GM21390 (cell line): ENCODE data around the gene MCU.
"Not testable (repeated sequence)": the region's sequence is repeated elsewhere in the genome, so short reads cannot be mapped to it uniquely, and the experiment has no call there.

ENCODE experiments used
- ATAC-seq: cut with Tn5 transposase; IDR thresholded peaks from one replicate; pipeline ENCODE4 v1.9.1; 2021; ENCODE audit not compliant: unreplicated experiment

The MCU gene

DNA sequence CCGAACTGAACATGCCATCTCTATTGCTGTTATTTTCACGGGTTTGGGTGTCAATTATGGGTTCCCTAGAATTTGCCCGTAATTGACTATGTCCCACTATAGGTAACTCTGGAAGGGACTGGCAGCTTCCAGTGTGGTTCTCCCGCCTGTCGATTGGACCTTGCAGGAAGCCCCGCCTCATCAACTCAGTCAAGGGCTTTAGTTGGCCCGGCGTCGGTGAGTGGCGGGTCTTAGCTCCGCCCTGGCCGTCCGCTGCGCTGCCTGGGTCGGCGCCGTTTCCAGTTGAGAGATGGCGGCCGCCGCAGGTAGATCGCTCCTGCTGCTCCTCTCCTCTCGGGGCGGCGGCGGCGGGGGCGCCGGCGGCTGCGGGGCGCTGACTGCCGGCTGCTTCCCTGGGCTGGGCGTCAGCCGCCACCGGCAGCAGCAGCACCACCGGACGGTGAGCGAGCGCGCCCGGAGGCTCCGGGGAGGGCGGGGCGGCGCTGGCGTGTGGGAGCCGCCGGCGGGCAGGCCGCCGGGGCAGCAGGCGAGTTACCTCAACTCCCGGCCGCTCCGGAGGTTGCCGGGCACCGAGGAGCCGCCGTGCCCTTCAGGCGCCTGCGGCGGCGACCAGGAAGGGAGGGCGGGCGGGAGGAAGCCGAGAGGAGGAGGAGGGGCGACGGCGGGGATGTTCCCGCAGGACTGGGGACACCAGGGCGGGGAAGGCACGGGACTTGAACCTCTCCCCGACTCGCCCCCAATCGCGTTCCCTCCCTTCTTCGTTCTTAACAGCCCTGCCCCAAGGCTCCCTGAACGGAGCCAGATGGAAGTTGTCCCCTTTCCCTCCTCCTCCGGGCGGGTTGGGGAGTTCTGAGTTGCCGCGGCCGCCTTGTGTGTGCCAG is at the start of gene MCU:
TSS of gene MCU (plus strand) at position 281 of the 881 bp plus-strand sequence. CDS start at position 290, 9 bp downstream.
- ATAC-seq, result peak; percentile 84

- ATAC-seq, result no peak
These were observed 49.6 kb upstream of the MCU start for GRCh38 chr10:72642318-72642717.

DNA sequence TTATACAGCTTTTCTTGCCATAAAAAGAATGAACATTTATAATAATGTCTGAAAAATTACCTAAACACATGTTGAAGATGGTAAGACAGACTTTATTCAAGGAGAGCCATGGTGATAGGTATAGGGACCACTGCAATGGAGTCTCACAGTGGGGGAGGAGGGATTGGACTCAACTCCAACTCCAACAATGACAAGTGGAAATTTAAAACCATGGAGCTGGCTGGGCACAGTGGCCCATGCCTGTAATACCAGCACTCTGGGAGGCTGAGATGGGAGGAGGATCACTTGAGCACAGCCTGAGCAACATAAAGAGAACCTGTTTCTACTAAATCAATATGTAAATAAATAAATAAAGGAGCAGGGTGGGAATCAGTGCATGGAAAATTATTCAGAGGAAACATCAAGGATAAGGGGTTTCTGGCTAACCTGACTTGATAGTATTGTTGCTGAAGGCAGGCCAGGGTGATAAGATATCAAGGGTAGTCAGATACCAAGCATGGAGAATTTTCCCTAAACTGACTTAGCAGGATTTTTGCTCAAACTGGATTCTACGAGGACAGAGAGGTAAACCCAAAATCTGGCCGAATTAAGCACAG is 46.6 kb upstream of the MCU start:
- ATAC-seq, result no peak

DNA sequence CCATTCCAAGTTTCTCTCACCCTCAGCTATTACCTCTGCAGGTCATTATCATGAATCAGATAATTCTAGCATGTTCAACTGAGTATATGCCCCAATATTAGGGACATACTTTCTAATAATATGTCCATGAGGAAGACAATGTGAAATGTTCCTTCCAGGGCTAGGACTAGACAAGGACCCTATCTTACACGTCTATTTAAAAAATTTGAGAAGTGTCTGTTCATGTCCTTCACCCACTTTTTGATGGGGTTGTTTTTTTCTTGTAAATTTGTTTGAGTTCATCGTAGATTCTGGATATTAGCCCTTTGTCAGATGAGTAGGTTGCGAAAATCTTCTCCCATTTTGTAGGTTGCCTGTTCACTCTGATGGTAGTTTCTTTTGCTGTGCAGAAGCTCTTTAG is 45.0 kb upstream of the MCU start:
- ATAC-seq, result not testable (repeated sequence)

GRCh38 chr10:72648301-72648700 is 43.6 kb upstream of the MCU start:
- no peak for ATAC-seq

DNA sequence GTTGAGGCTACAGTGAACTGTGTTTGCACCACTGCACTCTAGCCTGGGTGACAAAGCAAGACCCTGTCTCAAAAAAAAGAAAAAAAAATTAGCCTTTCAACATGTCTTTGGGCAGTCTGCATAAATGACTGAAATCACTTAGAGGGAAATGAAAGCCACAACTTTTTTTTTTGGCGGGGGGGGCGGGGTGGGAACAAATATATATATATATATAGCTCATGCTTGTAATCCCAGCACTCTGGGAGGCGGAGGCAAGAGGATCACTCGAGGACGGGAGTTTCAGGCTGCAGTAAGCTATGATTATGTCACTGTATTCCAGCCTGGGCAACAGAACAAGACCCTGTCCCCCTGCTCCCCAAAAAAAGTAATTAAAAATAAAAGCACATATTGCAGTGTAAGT is 42.7 kb upstream of the MCU start:
- no peak for ATAC-seq

GRCh38 chr10:72653383-72654096 is 38.4 kb upstream of the MCU start:
- ATAC-seq, result no peak

DNA sequence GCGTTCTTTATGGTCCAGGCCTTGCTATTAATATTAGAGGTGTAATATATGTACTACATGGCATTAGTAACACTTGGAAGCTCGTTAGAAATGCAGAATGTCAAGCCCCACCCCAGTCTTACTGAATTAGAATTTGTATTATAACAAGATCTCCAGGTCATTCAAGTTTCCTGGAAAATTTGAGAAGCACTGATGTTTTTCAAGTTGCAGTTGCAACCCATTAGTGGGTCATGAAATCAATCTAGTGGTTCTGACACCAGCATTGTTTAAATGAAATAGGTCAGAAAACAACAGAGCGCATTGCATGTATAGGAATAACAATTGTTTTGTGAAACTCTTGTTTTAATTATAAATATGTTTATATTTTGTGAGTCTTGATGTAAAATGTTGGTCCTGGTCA is 37.2 kb upstream of the MCU start:
- no peak for ATAC-seq

DNA sequence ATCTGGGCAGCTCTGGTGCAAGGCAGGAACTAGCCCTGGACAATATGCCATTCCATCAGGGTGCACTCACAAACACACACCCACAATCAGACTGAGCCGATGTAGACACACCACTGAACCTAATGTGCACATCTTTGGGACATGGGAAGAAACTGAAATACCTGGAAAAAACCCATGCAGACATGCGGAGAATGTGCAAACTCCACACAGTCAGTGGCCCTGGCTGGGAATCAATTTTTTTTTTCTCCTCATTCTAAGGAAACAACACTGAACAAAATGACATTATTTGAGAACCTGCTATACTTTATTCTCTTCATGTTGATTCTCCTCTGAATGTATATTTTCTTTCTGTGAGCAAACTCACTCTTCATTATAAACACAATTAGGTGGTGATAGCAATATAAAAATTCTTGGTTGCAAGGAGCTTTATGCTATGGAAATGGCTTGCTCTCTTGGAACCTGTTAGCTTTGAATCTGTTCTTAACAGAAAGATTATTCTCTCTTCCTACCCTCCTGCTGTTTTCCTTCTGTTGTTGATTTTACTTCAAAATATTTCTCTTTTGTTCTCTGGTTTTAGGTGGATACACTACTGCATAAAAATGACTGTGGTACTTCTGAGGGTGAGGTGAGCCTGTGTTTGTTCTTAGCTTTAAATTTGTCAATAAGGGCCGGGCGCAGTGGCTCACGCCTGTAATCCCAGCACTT is 33.1 kb upstream of the MCU start:
- no peak for ATAC-seq

GRCh38 chr10:72659694-72660093 is 32.2 kb upstream of the MCU start:
- ATAC-seq, result no peak

DNA sequence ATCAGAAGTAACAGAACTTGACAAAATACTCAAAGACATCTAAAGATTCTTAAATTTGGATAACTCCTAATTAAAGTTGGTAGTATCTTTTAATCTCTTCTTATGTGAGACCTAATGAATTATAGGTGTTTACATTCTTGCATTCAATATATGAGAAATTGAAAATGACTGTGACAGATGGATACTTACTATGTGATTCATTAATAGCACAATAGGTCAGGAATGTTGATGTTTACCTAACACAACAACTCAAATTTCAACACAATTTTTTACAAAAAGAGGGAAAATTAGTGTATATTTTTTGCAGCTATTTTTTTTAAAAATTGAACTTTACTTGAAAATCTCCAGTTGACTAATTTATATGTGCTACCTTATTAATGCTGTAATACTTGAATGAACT is 31.7 kb upstream of the MCU start:
- no peak for ATAC-seq

- no peak for ATAC-seq
These were observed 30.5 kb upstream of the MCU start for GRCh38 chr10:72661431-72661830.

- ATAC-seq, result no peak
These were observed 28.0 kb upstream of the MCU start for GRCh38 chr10:72663971-72664370.

DNA sequence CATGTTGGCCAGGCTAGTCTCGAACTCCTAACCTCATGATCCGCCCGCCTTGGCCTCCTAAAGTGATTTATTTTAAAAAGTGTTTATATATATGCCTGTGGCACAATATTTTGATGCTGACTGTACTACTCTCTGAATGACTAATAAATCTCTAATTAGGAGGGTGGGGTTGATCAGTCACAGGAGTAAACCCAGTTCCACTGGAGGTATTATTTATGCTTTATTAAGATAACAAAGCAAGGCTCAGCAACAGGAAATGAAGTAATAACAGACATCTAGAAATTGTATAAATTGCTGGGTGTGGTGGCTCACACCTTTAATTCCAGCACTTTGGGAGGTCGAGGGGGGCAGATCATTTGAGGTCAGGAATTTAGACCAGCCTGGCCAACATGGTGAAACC is 26.0 kb upstream of the MCU start:
- no peak for ATAC-seq

- ATAC-seq, result no peak
These were observed 24.6 kb upstream of the MCU start for GRCh38 chr10:72667207-72667864.

DNA sequence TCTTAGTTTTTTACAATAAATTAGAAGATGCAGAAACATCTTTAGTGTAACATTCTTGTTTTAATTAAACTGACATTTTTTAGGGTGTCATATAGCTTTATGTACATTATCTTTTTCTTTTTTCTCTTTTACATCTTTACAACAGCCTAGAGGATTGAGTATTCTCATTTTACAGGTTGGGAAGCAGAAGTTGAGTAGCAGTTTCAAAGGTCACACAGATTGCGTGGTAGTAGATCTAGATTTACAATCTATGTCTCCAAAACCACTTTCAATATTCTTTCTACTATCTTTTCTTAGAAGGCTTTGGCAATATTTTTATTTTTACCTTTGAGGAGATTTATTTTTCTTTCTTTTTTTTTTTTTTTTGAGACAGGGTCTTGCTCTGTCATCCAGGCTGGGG is 18.7 kb upstream of the MCU start:
- ATAC-seq, result no peak

DNA sequence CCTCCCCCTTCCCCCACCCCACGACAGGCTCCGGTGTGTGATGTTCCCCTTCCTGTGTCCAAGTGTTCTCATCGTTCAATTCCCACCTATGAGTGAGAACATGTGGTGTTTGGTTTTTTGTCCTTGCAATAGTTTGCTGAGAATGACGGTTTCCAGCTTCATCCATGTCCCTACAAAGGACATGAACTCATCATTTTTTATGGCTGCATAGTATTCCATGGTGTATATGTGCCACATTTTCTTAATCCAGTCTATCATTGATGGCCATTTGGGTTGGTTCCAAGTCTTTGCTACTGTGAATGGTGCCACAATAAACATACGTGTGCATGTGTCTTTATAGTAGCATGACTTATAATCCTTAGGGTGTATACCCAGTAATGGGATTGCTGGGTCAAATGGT is 17.8 kb upstream of the MCU start:
- ATAC-seq, result not testable (repeated sequence)

- no peak for ATAC-seq
These were observed 12.1 kb upstream of the MCU start for GRCh38 chr10:72679838-72680241.

GRCh38 chr10:72682638-72683037 is 9.3 kb upstream of the MCU start:
- ATAC-seq, result no peak

- no peak for ATAC-seq
These were observed 6.5 kb upstream of the MCU start for GRCh38 chr10:72685264-72685921.
